Measurements from ENCODE around the gene NAP1L4.

DNA sequence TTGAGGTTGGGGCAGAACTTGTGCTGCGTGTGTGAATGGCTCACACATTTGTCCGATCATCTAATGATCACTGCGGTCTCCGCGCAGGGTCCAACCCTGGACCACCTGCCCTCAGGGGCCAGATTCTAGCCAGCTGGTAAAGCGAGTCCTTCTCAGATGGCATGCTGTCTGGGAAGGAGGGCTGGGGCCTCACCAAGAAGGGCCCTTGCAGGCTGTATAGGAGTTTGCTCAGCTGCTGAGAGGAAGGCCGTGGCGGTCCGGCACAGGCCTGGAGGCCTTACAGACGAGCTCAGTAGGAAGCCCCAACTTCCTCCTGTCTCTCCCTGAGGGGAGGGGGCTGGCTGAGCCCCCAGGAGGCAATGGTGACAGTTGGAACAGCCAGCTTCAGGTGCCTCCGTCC, 76.7 kb downstream of the NAP1L4 start:
- TF ChIP-seq, protein P1, sequence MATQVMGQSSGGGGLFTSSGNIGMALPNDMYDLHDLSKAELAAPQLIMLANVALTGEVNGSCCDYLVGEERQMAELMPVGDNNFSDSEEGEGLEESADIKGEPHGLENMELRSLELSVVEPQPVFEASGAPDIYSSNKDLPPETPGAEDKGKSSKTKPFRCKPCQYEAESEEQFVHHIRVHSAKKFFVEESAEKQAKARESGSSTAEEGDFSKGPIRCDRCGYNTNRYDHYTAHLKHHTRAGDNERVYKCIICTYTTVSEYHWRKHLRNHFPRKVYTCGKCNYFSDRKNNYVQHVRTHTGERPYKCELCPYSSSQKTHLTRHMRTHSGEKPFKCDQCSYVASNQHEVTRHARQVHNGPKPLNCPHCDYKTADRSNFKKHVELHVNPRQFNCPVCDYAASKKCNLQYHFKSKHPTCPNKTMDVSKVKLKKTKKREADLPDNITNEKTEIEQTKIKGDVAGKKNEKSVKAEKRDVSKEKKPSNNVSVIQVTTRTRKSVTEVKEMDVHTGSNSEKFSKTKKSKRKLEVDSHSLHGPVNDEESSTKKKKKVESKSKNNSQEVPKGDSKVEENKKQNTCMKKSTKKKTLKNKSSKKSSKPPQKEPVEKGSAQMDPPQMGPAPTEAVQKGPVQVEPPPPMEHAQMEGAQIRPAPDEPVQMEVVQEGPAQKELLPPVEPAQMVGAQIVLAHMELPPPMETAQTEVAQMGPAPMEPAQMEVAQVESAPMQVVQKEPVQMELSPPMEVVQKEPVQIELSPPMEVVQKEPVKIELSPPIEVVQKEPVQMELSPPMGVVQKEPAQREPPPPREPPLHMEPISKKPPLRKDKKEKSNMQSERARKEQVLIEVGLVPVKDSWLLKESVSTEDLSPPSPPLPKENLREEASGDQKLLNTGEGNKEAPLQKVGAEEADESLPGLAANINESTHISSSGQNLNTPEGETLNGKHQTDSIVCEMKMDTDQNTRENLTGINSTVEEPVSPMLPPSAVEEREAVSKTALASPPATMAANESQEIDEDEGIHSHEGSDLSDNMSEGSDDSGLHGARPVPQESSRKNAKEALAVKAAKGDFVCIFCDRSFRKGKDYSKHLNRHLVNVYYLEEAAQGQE (IDR thresholded peaks at IDR 0.05; ENCODE audit: low read depth), result no peak
- TF ChIP-seq YY1 (IDR thresholded peaks at IDR 0.05; ENCODE audit: low read depth), result no peak
- TF ChIP-seq, protein P2, sequence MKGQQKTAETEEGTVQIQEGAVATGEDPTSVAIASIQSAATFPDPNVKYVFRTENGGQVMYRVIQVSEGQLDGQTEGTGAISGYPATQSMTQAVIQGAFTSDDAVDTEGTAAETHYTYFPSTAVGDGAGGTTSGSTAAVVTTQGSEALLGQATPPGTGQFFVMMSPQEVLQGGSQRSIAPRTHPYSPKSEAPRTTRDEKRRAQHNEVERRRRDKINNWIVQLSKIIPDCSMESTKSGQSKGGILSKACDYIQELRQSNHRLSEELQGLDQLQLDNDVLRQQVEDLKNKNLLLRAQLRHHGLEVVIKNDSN (IDR thresholded peaks at IDR 0.05), result no peak

Measured in Ishikawa (cell line).